ENCODE data around the gene SFXN2.
"Not testable (repeated sequence)": the region's sequence is repeated elsewhere in the genome, so short reads cannot be mapped to it uniquely, and the experiment has no call there.

The SFXN2 gene

GRCh38 chr10:102720337-102720736 is 5.9 kb downstream of the SFXN2 start:
- DNase-seq: no peak

GRCh38 chr10:102720775-102721301 is 6.4 kb downstream of the SFXN2 start:
- DNase-seq: no peak

GRCh38 chr10:102721954-102722353 is 7.5 kb downstream of the SFXN2 start:
- DNase-seq: no peak

GRCh38 chr10:102723989-102724388 is 9.6 kb downstream of the SFXN2 start:
- DNase-seq: no peak

- peak in 6 of 51 donors; percentile 1 to 15 (median 6) for DNase-seq
Measured at GRCh38 chr10:102726274-102726673, 11.8 kb downstream of the SFXN2 start.

- peak in 1 of 51 donors; percentile 12 for DNase-seq
Measured at GRCh38 chr10:102727037-102727818, 12.8 kb downstream of the SFXN2 start.

- DNase-seq: peak; percentile 4 to 90 (median 75)
Measured at GRCh38 chr10:102729029-102730026, 14.9 kb downstream of the SFXN2 start.

- DNase-seq: no peak
Measured at GRCh38 chr10:102731222-102731800, 16.9 kb downstream of the SFXN2 start.

- DNase-seq: no peak
Measured at GRCh38 chr10:102732661-102733060, 18.2 kb downstream of the SFXN2 start.

- DNase-seq: no peak
Measured at GRCh38 chr10:102735065-102735562, 20.7 kb downstream of the SFXN2 start.

GRCh38 chr10:102738692-102739121 is 24.3 kb downstream of the SFXN2 start:
- DNase-seq: no peak

GRCh38 chr10:102740229-102740628 is 25.8 kb downstream of the SFXN2 start:
- DNase-seq: no peak

GRCh38 chr10:102741726-102742237 is 27.3 kb downstream of the SFXN2 start:
- no peak for DNase-seq

- DNase-seq: not testable (repeated sequence)
Measured at GRCh38 chr10:102742313-102742712, 27.9 kb downstream of the SFXN2 start.

- no peak for DNase-seq
Measured at GRCh38 chr10:102743078-102743587, 28.7 kb downstream of the SFXN2 start.

- DNase-seq: peak; percentile 28 to 100 (median 94)
Measured at GRCh38 chr10:102743588-102744373, 29.3 kb downstream of the SFXN2 start, which contains the start of gene WBP1L. WBP1L (plus strand) TSS chr10:102743948; CDS start chr10:102744054, 106 bp downstream.

- peak in 17 of 51 donors; percentile 4 to 63 (median 16) for DNase-seq
Measured at GRCh38 chr10:102744374-102745051, 30.1 kb downstream of the SFXN2 start.

GRCh38 chr10:102745157-102745556 is 30.7 kb downstream of the SFXN2 start:
- DNase-seq: no peak

GRCh38 chr10:102752266-102752930 is 38.0 kb downstream of the SFXN2 start:
- DNase-seq: no peak
